H1 (cell line): ENCODE results near the gene B3GALT4. TPM values are rescaled to one million over a fixed set of nuclear protein-coding genes. Genes with fewer than 3 reads are reported as not detected.
A peak's percentile ranks its signal among the peaks of the same experiment; 100 is the strongest.

Source experiments
- CTCF ChIA-PET: fragments of 300-600 bp; sonication (Branson Sonifier 250); formaldehyde crosslinking; loops from one replicate; lab custom pipeline; 2021; ENCODE audit not compliant: partially characterized antibody; lab: Charles Lee
- POLR2A ChIA-PET: fragments of 300-600 bp; sonication (Branson Sonifier 250); formaldehyde crosslinking; loops from one replicate; lab custom pipeline; 2021; ENCODE audit warnings: inconsistent platforms; ENCODE audit not compliant: partially characterized antibody; lab: Charles Lee
- DNase-seq, 2 experiments: peaks; one replicate each; pipeline versions ENCODE4 v3.0.0 to v3.0.0-alpha.2; 2010 to 2022; ENCODE audit warnings: low spot score in 2 of 2, low read depth in 1 of 2, mixed read lengths in 1 of 2
- FAIRE-seq: peaks from 2 replicates; lab custom pipeline; 2011; peaks lifted over from hg19 to GRCh38; lab: Jason Lieb, UNC
- H2AFZ ChIP-seq: 2 replicates; pipeline ENCODE4 v1.8.1; 2012; ENCODE audit warnings: low read length, inconsistent platforms
- H2AK5ac ChIP-seq: 2 replicates; pipeline ENCODE4 v1.6.1; 2013; ENCODE audit warnings: low read depth, low read length
- H2BK120ac ChIP-seq: replicated peaks from 2 replicates; pipeline ENCODE3; 2013; ENCODE audit warnings: low read depth, low read length, inconsistent platforms
- H2BK12ac ChIP-seq: 2 replicates; pipeline ENCODE4 v1.6.1; 2013; ENCODE audit warnings: low read depth, low read length
- H2BK15ac ChIP-seq: 2 replicates; pipeline ENCODE4 v1.6.1; 2013; ENCODE audit warnings: low read length
- H2BK20ac ChIP-seq: 2 replicates; pipeline ENCODE4 v1.6.1; 2013; ENCODE audit warnings: low read length
- H2BK5ac ChIP-seq: 2 replicates; pipeline ENCODE4 v1.6.1; 2013; ENCODE audit warnings: low read depth, low read length
- H3K14ac ChIP-seq: 2 replicates; pipeline ENCODE4 v1.6.1; 2013; ENCODE audit warnings: inconsistent platforms; ENCODE audit not compliant: insufficient read length
- H3K18ac ChIP-seq: 2 replicates; pipeline ENCODE4 v1.6.1; 2013; ENCODE audit warnings: low read length; ENCODE audit errors: extremely low read depth
- H3K23ac ChIP-seq: 2 replicates; pipeline ENCODE4 v1.6.1; 2013; ENCODE audit warnings: inconsistent platforms; ENCODE audit not compliant: insufficient read length
- H3K23me2 ChIP-seq: 2 replicates; pipeline ENCODE4 v1.6.1; 2013; ENCODE audit warnings: low read depth, low read length
- H3K27ac ChIP-seq: 2 replicates; pipeline ENCODE4 v1.6.1; 2011; ENCODE audit warnings: low read depth, low read length, inconsistent platforms
- H3K27me3 ChIP-seq, 4 experiments: replicated peaks in 1 of 4; 1 replicate in 1 of 4; 2 replicates in 3 of 4; pipeline versions ENCODE4 v1.6.1 to v1.8.1; 2011 to 2013; ENCODE audit warnings: low read length in 3 of 4, mild to moderate bottlenecking in 3 of 4, inconsistent platforms in 2 of 4, mixed read lengths in 2 of 4, moderate library complexity in 1 of 4; ENCODE audit not compliant: control insufficient read depth in 3 of 4, insufficient read depth in 3 of 4; ENCODE audit errors: extremely low read depth in 1 of 4
- H3K36me3 ChIP-seq, 4 experiments: 2 replicates each; pipeline versions ENCODE4 v1.6.1 to v1.8.1; 2011 to 2013; ENCODE audit warnings: mild to moderate bottlenecking in 4 of 4, low read length in 3 of 4, moderate library complexity in 2 of 4, control low read depth in 1 of 4, inconsistent platforms in 1 of 4; ENCODE audit not compliant: insufficient read depth in 4 of 4, control insufficient read depth in 2 of 4
- H3K4ac ChIP-seq: replicated peaks from 2 replicates; pipeline ENCODE3; 2013; ENCODE audit warnings: low read length, low read depth, mixed read lengths, inconsistent platforms; ENCODE audit not compliant: insufficient read length
- H3K4me1 ChIP-seq, 4 experiments: replicated peaks in 1 of 4; 1 replicate in 1 of 4; 2 replicates in 3 of 4; pipeline versions ENCODE4 v1.6.1 to v1.8.1; 2011 to 2013; ENCODE audit warnings: low read length in 3 of 4, inconsistent platforms in 2 of 4, mixed read lengths in 1 of 4; ENCODE audit not compliant: insufficient read depth in 4 of 4, control insufficient read depth in 3 of 4
- H3K4me2 ChIP-seq, 2 experiments: 2 replicates each; pipeline versions ENCODE4 v1.6.1 to v1.8.1; 2011 to 2013; ENCODE audit warnings: low read depth in 2 of 2, low read length in 2 of 2, control low read depth in 1 of 2, inconsistent platforms in 1 of 2, mild to moderate bottlenecking in 1 of 2; ENCODE audit not compliant: insufficient read depth in 1 of 2
- H3K4me3 ChIP-seq, 4 experiments: fragments of 200-600, 300-600 bp in 1 of 4; sonication (generic), shearing (Covaris generic), sonication (Bioruptor Twin) in 1 of 4; 2 replicates each; pipeline versions ENCODE4 v1.5.1 to v1.8.1; 2011 to 2016; ENCODE audit warnings: low read length in 4 of 4, low read depth in 3 of 4, control low read depth in 2 of 4, inconsistent platforms in 2 of 4, mild to moderate bottlenecking in 2 of 4, mixed read lengths in 1 of 4, moderate library complexity in 1 of 4; ENCODE audit not compliant: insufficient read depth in 2 of 4; ENCODE audit errors: extremely low read depth in 1 of 4
- H3K56ac ChIP-seq: replicated peaks from 2 replicates; pipeline ENCODE3; 2013; ENCODE audit warnings: low read depth, mild to moderate bottlenecking, mixed read lengths, low read length, inconsistent platforms; ENCODE audit not compliant: insufficient read length
- H3K79me1 ChIP-seq: 2 replicates; pipeline ENCODE4 v1.6.1; 2013; ENCODE audit warnings: low read depth, low read length, control low read depth
- H3K79me2 ChIP-seq, 2 experiments: 2 replicates each; pipeline versions ENCODE4 v1.6.1 to v1.8.1; 2012 to 2013; ENCODE audit warnings: low read length in 2 of 2, mild to moderate bottlenecking in 2 of 2, inconsistent platforms in 1 of 2; ENCODE audit not compliant: insufficient read depth in 2 of 2, control insufficient read depth in 1 of 2
- H3K9ac ChIP-seq, 4 experiments: replicated peaks in 1 of 4; 1 replicate in 1 of 4; 2 replicates in 3 of 4; pipeline versions ENCODE4 v1.6.1 to v1.8.1; 2011 to 2013; ENCODE audit warnings: low read depth in 3 of 4, low read length in 3 of 4, control low read depth in 2 of 4, mild to moderate bottlenecking in 2 of 4, moderate library complexity in 2 of 4, inconsistent platforms in 1 of 4; ENCODE audit errors: extremely low read depth in 1 of 4
- H3K9me3 ChIP-seq, 2 experiments: 2 replicates each; pipeline versions ENCODE4 v1.6.1 to v1.8.1; 2012 to 2013; ENCODE audit warnings: mild to moderate bottlenecking in 2 of 2, moderate library complexity in 2 of 2, control low read depth in 1 of 2, inconsistent platforms in 1 of 2, low read depth in 1 of 2, low read length in 1 of 2, mixed read lengths in 1 of 2; ENCODE audit not compliant: insufficient read depth in 2 of 2
- H4K20me1 ChIP-seq, 2 experiments: replicated peaks in 1 of 2; 2 replicates each; pipeline versions ENCODE3 to v1.8.1; 2011 to 2013; ENCODE audit warnings: inconsistent platforms in 2 of 2, low read length in 2 of 2, mild to moderate bottlenecking in 1 of 2; ENCODE audit not compliant: insufficient read depth in 2 of 2, control insufficient read depth in 1 of 2
- H4K5ac ChIP-seq: 2 replicates; pipeline ENCODE4 v1.6.1; 2013; ENCODE audit warnings: low read length, low read depth, mixed read lengths, inconsistent platforms; ENCODE audit not compliant: insufficient read length
- H4K8ac ChIP-seq: 2 replicates; pipeline ENCODE4 v1.8.0; 2013; ENCODE audit warnings: mild to moderate bottlenecking, moderate library complexity, low read length, inconsistent platforms; ENCODE audit not compliant: insufficient read depth; ENCODE audit errors: extremely low read depth
- H4K91ac ChIP-seq: replicated peaks from 2 replicates; pipeline ENCODE3; 2013; ENCODE audit warnings: low read length, mixed read lengths, inconsistent platforms; ENCODE audit not compliant: insufficient read length
- CHD1 ChIP-seq: IDR thresholded peaks from 2 replicates; pipeline ENCODE4 v1.6.1; 2012; ENCODE audit warnings: low read depth, low read length, improper control_type of control experiment
- PHF8 ChIP-seq: fragments of 200-600 bp; sonication (generic); conservative IDR thresholded peaks from 2 replicates; pipeline ENCODE4 v1.7.1; 2012; ENCODE audit warnings: low read depth, mild to moderate bottlenecking, inconsistent platforms, low read length, moderate library complexity
- POLR2A ChIP-seq, 2 experiments: IDR thresholded peaks; 1 replicate in 1 of 2; 2 replicates in 1 of 2; pipeline ENCODE4 v1.6.1; 2011; ENCODE audit warnings: low read depth in 2 of 2, low read length in 2 of 2, mild to moderate bottlenecking in 2 of 2; ENCODE audit errors: control extremely low read depth in 1 of 2
- POLR2AphosphoS5 ChIP-seq: IDR thresholded peaks from 2 replicates; pipeline ENCODE4 v1.6.1; 2011; ENCODE audit warnings: low read depth, low read length
- SAP30 ChIP-seq: fragments of 300-600 bp; sonication (generic); IDR thresholded peaks from 2 replicates; pipeline ENCODE4 v1.7.1; 2012; ENCODE audit warnings: low read length, moderate library complexity, mild to moderate bottlenecking, inconsistent platforms; ENCODE audit not compliant: insufficient read depth, insufficient replicate concordance
- SP1 ChIP-seq: IDR thresholded peaks from 2 replicates; pipeline ENCODE4 v1.6.1; 2011; ENCODE audit warnings: low read depth, low read length
- SP4 ChIP-seq: IDR thresholded peaks from 2 replicates; pipeline ENCODE4 v1.6.1; 2012; ENCODE audit warnings: low read length, inconsistent platforms
- TAF1 ChIP-seq: IDR thresholded peaks from 2 replicates; pipeline ENCODE4 v1.6.1; 2011; ENCODE audit warnings: mild to moderate bottlenecking, low read depth, low read length
- TBP ChIP-seq: IDR thresholded peaks from 2 replicates; pipeline ENCODE4 v1.6.1; 2011; ENCODE audit warnings: low read depth, low read length, improper control_type of control experiment
- TEAD4 ChIP-seq: IDR thresholded peaks from 2 replicates; pipeline ENCODE4 v1.6.1; 2012; ENCODE audit warnings: low read depth, low read length, inconsistent platforms, mixed read lengths
- YY1 ChIP-seq: IDR thresholded peaks from 2 replicates; pipeline ENCODE4 v1.6.1; 2011; ENCODE audit warnings: low read depth, mild to moderate bottlenecking, low read length
- WGBS, 2 experiments: shearing (Covaris generic) in 1 of 2; methylation state at CpG; one replicate each; pipeline versions ENCODE4 v1.1.6 to v1.1.7; 2013 to 2015; ENCODE audit warnings: low lambda C conversion rate in 2 of 2, mixed read lengths in 2 of 2, inconsistent platforms in 1 of 2, low coverage in 1 of 2, missing lambda C conversion rate in 1 of 2; ENCODE audit not compliant: insufficient replicate concordance in 2 of 2, insufficient coverage in 1 of 2, insufficient read length in 1 of 2; ENCODE audit errors: extremely low coverage in 1 of 2, missing lambda C conversion rate in 1 of 2; 5-methylcytosine and 5-hydroxymethylcytosine counted together
- polyA plus RNA-seq, 7 experiments: library from polyadenylated mRNA; depleted of rRNA in 3 of 7; stranded (reverse) in 5 of 7; unstranded in 2 of 7; fragments of >200 nt in 5 of 7; fragments of 200-250 nt in 2 of 7; gene quantifications; 1 replicate in 5 of 7; 2 replicates in 1 of 7; 4 replicates in 1 of 7; pipeline versions ENCODE4 v1.2.1 to v1.2.3, GENCODE V29; 2011 to 2013; ENCODE audit warnings: missing spikeins in 2 of 7, mixed read lengths in 2 of 7
- total RNA-seq: library from RNA; stranded (reverse); fragmentation: NEBNext Ultra II Directional; extraction: Animal tissue kit (Norgen Biotek cat#: 25700); gene quantifications from 2 replicates; pipeline ENCODE4 v1.2.1, GENCODE V29; 2021
- TF ChIP-seq, protein P1 (sequence below): IDR thresholded peaks from 2 replicates; pipeline ENCODE4 v1.6.1; 2012; ENCODE audit warnings: inconsistent platforms

B3GALT4 gene
- total and polyA plus RNA-seq, 2 of the 8 experiments (the other 6 are each of a cell fraction or from before 2014, with no cell fraction given) = 2.2 to 3.0 TPM

DNA sequence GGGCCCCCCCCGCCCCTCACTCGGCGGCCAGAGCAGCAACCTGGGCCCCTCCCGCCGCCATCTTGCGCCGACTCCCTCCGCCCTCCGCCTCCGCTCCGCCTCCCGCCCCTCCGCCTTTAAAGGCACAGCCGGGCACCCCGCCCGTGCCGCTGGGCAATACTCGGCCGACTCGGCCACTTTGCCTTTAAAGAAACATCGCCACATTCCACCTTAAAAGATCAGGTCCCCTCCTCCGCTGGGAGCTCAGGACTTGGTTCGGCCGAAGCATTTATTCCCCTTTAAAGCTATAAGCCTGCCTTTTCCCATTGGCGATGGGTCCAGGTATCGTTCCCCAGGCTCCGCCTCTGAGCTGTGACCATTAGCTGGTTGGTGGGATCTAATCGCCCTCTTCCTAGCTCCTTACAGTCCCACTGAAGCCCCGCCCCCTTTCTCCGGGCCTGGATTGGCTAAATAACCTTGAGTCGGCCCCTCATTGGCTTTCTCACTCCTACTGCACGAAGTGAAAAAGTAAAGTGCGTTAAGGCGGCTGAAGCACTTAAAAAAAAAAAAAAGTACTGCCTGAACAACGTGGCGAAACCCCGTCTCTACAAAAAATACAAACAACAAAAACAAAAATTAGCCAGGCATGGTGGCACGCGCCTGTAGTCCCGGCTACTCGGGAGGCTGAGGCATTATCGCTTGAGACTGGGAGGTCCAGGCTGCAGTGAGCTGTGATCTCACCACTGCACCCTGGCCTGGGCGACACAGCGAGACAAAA lies 40.9 kb downstream of the B3GALT4 start, which contains the start of gene ZBTB22:
Gene ZBTB22 (minus strand): TSS at position 76 of the 757 bp plus-strand sequence. CDS start 828 bp downstream, outside the sequence.
- H3K9me3 ChIP-seq = no peaks in the 10 kb centered on the region; a peak in 1 of 4 replicates
- no peak within 1 kb of the TSS for H3K14ac ChIP-seq
- TF ChIP-seq POLR2AphosphoS5 (peak; percentile 53; the same call in 1 of the 2 replicates), POLR2A (IDR thresholded peaks at IDR 0.05; ENCODE audit: control extremely low read depth in 1 of 2, low read depth in 2 of 2, low read length in 2 of 2) (peak in 1 of 2 experiments; percentile 70; a peak in 2 of 3 replicates), TAF1 (peak; percentile 62; the same call in 1 of the 2 replicates), SP1 (peak; percentile 37; the same call in 1 of the 2 replicates), SP4 (peak; percentile 59; the same call in 1 of the 2 replicates), TEAD4 (peak; percentile 58; the same call in 1 of the 2 replicates), YY1 (peak; percentile 88), PHF8 (peak; percentile 53), TBP (peak; percentile 53; the same call in 1 of the 2 replicates), SAP30 (no peak), CHD1 (no peak)
- TF ChIP-seq, protein P1, sequence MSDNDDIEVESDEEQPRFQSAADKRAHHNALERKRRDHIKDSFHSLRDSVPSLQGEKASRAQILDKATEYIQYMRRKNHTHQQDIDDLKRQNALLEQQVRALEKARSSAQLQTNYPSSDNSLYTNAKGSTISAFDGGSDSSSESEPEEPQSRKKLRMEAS = no peak

More for the DNA sequence above, 40.9 kb downstream of the B3GALT4 start, which contains the start of gene ZBTB22:
- no peak within 1 kb of the TSS for H4K8ac ChIP-seq
- no peak within 1 kb of the TSS for H2BK20ac ChIP-seq
- H4K5ac ChIP-seq = peak within 1 kb of the TSS; percentile 17
- peak within 1 kb of the TSS in 3 of 4 experiments; percentile 69 to 79 (median 69); a peak in 6 of 7 replicates for H3K9ac ChIP-seq
- peaks cover 0 to 34% (median 22%) of the 10 kb centered on the region in 4 experiments; a peak in 6 of 7 replicates for H3K4me1 ChIP-seq
- peaks cover 29% of the 10 kb centered on the region for H3K23me2 ChIP-seq
- H2BK5ac ChIP-seq = peak within 1 kb of the TSS; percentile 64
- H3K79me1 ChIP-seq = peaks cover 7% of the 10 kb centered on the region; the same call in 1 of the 2 replicates
- H3K4ac ChIP-seq = no peak within 1 kb of the TSS
- no peak within 1 kb of the TSS for H2BK15ac ChIP-seq
- H4K20me1 ChIP-seq = peaks cover 2 to 5% of the 10 kb centered on the region in 2 experiments
- no peaks in the 10 kb centered on the region for H3K27me3 ChIP-seq
- peak within 1 kb of the TSS; percentile 83 for H3K27ac ChIP-seq
- ChIA-PET CTCF (interaction anchor here (0.6 to 2.7 kb wide), 10 partner anchors 11 to 385 kb away, joined by 3 to 8 read pairs (median 3); partner anchors contain the start of genes CUTA and RGL2), POLR2A (interaction anchor here (0.6 to 3.5 kb wide), 27 partner anchors 9 to 345 kb away, joined by 3 to 25 read pairs (median 4); partner anchors contain the start of genes B3GALT4, RGL2, RPS18 and SYNGAP1)
- no peak within 1 kb of the TSS for H2BK120ac ChIP-seq
- peaks cover 0 to 32% of the 10 kb centered on the region in 2 experiments; a peak in 3 of 4 replicates for H3K79me2 ChIP-seq
- FAIRE-seq (no peak), DNase-seq (peak; percentile 95 to 96)
- H2AFZ ChIP-seq = 0 out of 2 replicates have a peak within 1 kb of the TSS, but pooled peaks have one; percentile 33
- H3K56ac ChIP-seq = no peak within 1 kb of the TSS
- peaks cover 10 to 31% (median 21%) of the 10 kb centered on the region in 4 experiments; a peak in 7 of 8 replicates for H3K36me3 ChIP-seq
- H3K4me3 ChIP-seq = peak within 1 kb of the TSS; percentile 67 to 89 (median 78)
- H2AK5ac ChIP-seq = no peak within 1 kb of the TSS
- H2BK12ac ChIP-seq = 0 out of 2 replicates have a peak within 1 kb of the TSS, but pooled peaks have one; percentile 52
- WGBS, 2 experiments = 2% methylated on average over 28 of the region's 44 CpGs; no CpG with 5 or more reads in 1 of the 2 experiments
- no peak within 1 kb of the TSS for H3K18ac ChIP-seq
- H3K4me2 ChIP-seq = peak within 1 kb of the TSS; percentile 65 to 68
- no peak within 1 kb of the TSS for H3K23ac ChIP-seq
- H4K91ac ChIP-seq = no peak within 1 kb of the TSS
